Activated T-helper 1 cell treated with Interleukin-2 at 50 U/mL for 16 hours (primary cell): Measurements from ENCODE around the gene KLHL15.
A peak's percentile ranks its signal among the peaks of the same experiment; 100 is the strongest.
"Not testable (repeated sequence)": the region's sequence is repeated elsewhere in the genome, so short reads cannot be mapped to it uniquely, and the experiment has no call there.

Experiments used
- DNase-seq: peaks from one replicate; pipeline ENCODE4 v3.0.0-alpha.2; 2020; ENCODE audit warnings: low read depth

The KLHL15 gene, protein sequence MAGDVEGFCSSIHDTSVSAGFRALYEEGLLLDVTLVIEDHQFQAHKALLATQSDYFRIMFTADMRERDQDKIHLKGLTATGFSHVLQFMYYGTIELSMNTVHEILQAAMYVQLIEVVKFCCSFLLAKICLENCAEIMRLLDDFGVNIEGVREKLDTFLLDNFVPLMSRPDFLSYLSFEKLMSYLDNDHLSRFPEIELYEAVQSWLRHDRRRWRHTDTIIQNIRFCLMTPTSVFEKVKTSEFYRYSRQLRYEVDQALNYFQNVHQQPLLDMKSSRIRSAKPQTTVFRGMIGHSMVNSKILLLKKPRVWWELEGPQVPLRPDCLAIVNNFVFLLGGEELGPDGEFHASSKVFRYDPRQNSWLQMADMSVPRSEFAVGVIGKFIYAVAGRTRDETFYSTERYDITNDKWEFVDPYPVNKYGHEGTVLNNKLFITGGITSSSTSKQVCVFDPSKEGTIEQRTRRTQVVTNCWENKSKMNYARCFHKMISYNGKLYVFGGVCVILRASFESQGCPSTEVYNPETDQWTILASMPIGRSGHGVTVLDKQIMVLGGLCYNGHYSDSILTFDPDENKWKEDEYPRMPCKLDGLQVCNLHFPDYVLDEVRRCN

DNA sequence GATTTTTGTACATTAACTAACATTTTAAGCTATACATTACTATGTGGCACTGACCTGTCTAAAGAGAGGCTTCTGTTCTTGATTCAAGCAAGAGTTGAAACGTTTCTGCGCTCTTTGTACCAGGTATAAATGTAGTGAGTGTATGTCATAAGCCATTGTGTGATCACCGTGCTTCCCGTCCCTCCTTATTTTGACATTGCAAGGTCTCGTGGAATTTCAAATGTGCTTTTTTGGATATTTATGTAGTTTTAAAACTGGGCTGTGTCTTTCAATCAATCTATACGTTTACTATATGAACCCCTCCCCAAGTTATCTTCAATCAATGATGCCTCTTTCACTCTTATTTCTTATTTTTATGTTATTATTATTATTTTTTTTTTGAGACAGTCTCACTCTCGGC lies at the start of gene KLHL15:
Gene KLHL15, minus strand, starts transcription at position 101 of the 400 bp plus-strand sequence. CDS start 20,493 bp downstream, outside the sequence.
- DNase-seq, result no peak

DNA sequence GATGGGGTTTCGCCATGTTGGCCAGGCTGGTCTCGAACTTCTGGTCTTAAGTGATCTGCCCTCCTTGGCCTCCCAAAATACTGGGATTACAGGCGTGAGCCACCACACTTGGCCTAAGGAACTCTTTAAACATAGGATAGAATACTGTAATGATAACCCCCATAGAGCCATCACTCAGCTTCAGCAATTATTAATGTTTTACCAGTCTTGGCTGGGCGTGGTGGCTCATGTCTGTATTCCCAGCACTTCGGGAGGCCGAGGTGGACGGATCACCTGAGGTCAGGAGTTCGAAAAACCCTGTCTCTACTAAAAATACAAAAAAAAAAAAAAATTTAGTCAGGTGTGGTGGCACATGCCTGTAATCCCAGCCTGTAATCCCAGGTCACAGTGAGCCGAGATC lies 42.9 kb upstream of the KLHL15 start:
- no peak for DNase-seq

GRCh38 chrX:24063488-24063887 lies 36.5 kb upstream of the KLHL15 start:
- DNase-seq, result no peak

DNA sequence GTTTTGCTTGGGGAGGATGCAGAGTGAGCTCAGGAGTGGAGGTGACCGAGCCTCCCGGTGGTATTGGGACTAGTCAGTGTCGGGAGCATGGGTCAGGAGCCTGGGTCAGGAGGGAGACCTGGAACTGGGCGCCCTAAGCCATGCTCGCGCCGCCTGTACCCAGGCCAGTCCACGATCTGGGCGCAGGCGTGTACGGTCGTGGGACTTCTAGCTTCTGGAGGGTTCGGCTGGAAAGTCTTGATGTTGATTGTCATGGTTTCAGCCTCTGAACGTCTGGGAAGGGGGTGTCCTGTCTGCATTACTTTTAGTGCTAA lies 28.0 kb upstream of the KLHL15 start:
- no peak for DNase-seq

- peak; percentile 83 for DNase-seq
Observed at GRCh38 chrX:24054182-24055042, 27.4 kb upstream of the KLHL15 start, which contains the start of gene EIF2S3. Gene EIF2S3, plus strand, starts transcription at chrX:24054956. Its CDS starts 13 bp downstream, at chrX:24054969.

- DNase-seq, result not testable (repeated sequence)
Observed at GRCh38 chrX:24050522-24051318, 23.7 kb upstream of the KLHL15 start.

GRCh38 chrX:24049643-24050042 lies 22.7 kb upstream of the KLHL15 start:
- DNase-seq, result not testable (repeated sequence)

- DNase-seq, result not testable (repeated sequence)
Observed at GRCh38 chrX:24046060-24046459, 19.1 kb upstream of the KLHL15 start.

GRCh38 chrX:24037729-24038128 lies 10.7 kb upstream of the KLHL15 start:
- DNase-seq, result no peak

DNA sequence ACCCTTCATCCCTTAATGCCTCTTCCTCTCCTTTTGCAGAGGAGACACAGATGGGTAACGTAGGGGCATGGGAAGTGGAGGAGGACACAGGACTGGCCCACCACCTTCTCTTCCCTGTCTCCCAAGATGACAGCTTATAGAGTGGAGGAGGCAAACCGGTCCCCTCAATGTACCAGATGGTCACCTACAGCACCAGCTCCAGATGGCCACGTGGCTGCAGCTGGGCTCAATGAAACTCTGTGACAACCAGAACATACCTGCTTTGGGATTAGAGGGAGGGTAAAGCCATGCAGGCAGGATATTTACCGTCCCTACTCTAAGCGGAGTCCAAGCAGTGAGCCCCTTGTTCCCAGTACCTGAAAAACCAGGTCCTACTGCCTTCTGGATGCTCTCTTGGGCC lies 7.5 kb upstream of the KLHL15 start:
- DNase-seq, result no peak

GRCh38 chrX:24030597-24030996 lies 3.6 kb upstream of the KLHL15 start:
- no peak for DNase-seq

DNA sequence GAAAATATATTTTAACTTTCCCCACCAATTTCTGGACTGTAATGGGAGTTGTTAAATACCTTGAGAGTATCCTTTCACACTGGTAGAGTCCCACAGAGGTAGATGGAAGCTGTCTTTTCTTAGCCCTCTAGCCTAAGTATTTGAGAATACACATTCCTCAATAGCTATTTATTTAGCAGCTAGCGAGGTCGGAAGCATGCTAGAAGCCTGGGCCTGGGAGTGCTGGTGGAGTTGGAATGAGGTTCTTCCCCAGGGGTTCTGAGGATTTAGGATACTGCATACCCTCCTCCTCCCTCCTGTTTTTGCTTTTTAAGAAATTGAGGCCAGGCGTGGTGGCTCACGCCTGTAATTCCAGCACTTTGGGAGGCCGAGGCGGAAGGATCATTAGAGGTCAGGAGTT lies 999 bp upstream of the KLHL15 start:
- DNase-seq, result no peak

GRCh38 chrX:24026432-24026831 lies 554 bp downstream of the KLHL15 start:
- no peak for DNase-seq

DNA sequence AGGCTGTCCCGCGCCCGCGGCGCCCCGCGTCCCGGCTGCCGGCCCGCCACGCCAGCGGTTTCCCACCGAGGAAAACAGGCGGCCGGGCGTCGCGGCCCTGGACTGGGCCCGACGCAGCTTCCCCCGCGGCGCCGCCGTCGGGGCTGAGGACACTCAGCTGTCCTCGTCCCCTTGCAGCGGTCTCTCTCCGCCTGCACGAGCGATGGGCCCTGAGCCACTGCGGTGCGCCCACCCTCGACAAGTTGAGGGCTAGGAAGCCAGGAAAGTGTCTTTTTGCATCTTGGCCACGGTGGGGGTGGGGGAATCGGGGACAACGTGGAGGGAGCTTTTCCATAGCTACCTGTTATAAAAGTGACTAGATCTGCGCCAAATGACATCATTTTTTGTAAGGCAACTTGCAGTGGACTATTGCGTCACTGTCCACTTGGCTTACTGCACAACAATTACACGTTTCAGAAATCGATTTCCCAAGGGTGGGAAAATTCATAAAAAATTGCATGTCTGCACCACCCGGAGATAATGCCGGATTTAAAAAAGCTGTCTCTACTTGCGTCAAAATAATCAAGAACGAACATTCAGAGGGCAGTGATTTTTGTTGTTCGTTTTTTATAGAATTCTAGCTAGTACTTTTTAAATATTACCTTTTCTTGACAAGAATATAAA lies 1.1 kb downstream of the KLHL15 start:
- no peak for DNase-seq

DNA sequence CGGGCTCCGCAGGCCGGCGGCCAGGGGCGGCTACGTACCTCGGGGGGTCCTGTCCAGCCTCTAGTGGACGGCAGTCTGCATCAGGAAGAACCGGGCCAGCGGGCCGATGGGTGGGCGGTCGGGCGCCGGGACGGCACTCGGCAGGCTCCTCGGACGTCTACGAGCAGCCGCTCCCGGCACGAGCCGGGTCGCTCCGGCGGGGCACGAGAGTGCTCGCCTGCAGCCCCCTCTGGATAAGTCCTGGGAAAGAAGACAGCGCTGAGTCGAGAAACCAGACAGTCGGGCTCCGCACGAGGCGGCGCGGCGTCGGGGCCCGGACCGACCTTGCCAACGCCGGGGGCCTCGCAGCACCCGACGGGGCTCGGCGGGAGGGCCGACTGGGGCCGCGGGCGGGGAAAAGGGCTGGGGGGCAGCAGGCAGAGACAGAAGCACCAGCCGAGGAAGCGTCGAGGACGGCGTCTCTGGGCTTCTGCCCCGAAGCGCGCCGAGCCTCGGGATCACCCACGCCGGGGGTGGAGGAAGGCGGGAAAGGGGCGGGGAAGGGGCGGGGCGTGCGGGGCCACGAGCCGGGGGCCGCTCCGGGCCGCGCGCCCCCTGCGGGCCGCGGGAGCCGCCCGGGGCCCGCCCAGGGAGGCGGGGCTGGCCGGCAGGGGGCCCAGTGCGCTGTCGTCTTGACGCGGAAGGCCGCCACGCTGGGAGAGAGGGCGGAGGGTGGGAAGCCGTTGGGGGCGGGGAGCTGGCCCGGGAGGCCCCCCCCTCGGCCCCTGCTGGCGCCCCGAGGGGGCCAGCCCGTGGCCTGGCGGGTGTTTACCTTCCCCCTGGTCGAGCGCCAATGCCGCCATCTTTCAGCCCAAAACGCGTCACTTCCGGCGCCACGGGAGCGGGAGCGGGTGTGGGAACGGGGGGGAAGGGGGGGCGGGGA lies 1.9 kb downstream of the KLHL15 start:
- peak; percentile 65 for DNase-seq

- no peak for DNase-seq
Observed at GRCh38 chrX:24023972-24024669, 2.9 kb downstream of the KLHL15 start.

DNA sequence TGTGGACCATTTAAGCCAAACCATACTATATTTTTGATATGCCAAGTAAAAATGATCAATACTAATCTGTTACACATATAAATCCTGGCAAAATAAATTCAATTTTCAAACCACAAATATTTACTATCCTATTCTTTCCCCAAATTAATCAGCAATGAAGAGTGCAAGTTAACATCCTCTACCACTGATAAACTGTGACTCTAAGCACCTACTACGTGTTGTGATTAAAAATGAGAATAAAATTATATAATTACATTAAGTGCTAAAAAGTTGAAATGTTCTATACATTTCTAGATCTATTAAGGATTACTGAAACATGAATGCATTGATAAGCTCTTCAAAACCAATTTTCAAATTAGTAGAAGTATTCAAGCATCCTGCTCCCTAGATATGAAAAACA lies 3.4 kb downstream of the KLHL15 start:
- DNase-seq, result no peak

DNA sequence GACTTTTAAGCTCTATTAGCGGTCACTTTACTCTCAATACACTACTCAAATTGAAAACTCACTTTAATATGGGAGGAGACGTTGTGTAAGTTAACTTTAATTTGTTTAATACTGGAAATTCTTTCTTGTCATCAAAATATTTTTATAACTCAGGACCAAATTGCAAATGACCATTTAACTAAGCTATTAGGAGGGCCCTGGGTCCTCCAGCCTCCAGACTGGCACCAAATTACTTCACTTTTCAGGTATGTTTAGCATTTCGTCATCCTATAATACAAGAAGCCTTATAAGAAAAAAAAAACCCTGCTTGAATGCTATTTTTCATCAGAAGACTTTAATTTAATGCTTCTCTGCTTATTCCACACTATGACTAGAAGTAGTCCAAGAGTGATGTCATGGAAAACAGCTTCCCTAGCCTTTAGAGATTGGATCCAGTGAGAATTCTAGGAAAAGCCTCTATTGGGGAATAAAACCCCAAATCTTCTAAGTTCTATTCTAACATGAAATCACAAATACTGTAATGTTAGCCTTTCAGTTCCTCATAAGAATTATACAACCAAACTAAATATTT lies 6.6 kb downstream of the KLHL15 start:
- no peak for DNase-seq

- no peak for DNase-seq
Observed at GRCh38 chrX:24019448-24019847, 7.5 kb downstream of the KLHL15 start.
